ENCODE measurements around the gene WDTC1. TPM values are rescaled to one million over a fixed set of nuclear protein-coding genes. Genes with fewer than 3 reads are reported as not detected.
A peak's percentile ranks its signal among the peaks of the same experiment; 100 is the strongest.

WDTC1 gene
- total and polyA plus RNA-seq, 9 of the 15 experiments (the other 6 are each of a cell fraction or from before 2014, with no cell fraction given): 0.18 to 32.3 (median 8.8) TPM

GRCh38 chr1:27357281-27358037 lies 123.0 kb downstream of the WDTC1 start (continued):
- 0 out of 4 replicates have a peak, but pooled peaks of 1 of the 2 experiments have one; percentile 15 for TF ChIP-seq HDAC1 (IDR thresholded peaks at IDR 0.05)

Small RNAs within 50 kb of the gene (small RNA-seq; reads per million reads assigned to genes)
- gene RF00019: not detected
- gene RNU6-48P: not detected
- not detected for gene SNRPEP7

Other genes with a start within 250 kb of the WDTC1 start
Only the 7 nearest of the 9 such genes appear.
- 1.8 and 2.9 TPM in 2 replicates for gene SLC9A1, start 79.5 kb upstream of the WDTC1 start, total RNA-seq (2014; rRNA removed)
- 1.1 and 2.0 TPM in 2 replicates for gene SLC9A1, start 79.5 kb upstream of the WDTC1 start, total RNA-seq (2014; rRNA removed; fragmentation: Illumina TruSeq; extraction: Trizol)
- gene SLC9A1, start 79.5 kb upstream of the WDTC1 start, total RNA-seq (2015; rRNA removed; fragmentation: Illumina TruSeq; extraction: Trizol): 3.4 and 3.8 TPM in 2 replicates
- gene SLC9A1, start 79.5 kb upstream of the WDTC1 start, total RNA-seq (2021): 12.7 and 13.6 TPM in 2 replicates
- 1.5 and 4.5 TPM in 2 replicates for gene SLC9A1, start 79.5 kb upstream of the WDTC1 start, polyA plus RNA-seq (2011; rRNA removed)
- gene SLC9A1, start 79.5 kb upstream of the WDTC1 start, polyA plus RNA-seq (2014; fragmentation: Illumina TruSeq; extraction: Trizol): 14.4 and 16.6 TPM in 2 replicates
- 1 to 10 TPM in 1 of 2 experiments, under 1 TPM in 1; 0.59 to 1.0 TPM for gene SLC9A1, start 79.5 kb upstream of the WDTC1 start, polyA plus RNA-seq (2014; fragmentation: Nextera tagmentation; extraction: Ambion mirVana)
- gene SLC9A1, start 79.5 kb upstream of the WDTC1 start, polyA plus RNA-seq (2014; rRNA removed): 5.2 and 5.7 TPM in 2 replicates
- 36.0 and 43.6 TPM in 2 replicates for gene TMEM222, start 87.5 kb downstream of the WDTC1 start, total RNA-seq (2014; rRNA removed)
- 10.6 and 15.9 TPM in 2 replicates for gene TMEM222, start 87.5 kb downstream of the WDTC1 start, total RNA-seq (2014; rRNA removed; fragmentation: Illumina TruSeq; extraction: Trizol)
- 32.4 and 32.8 TPM in 2 replicates for gene TMEM222, start 87.5 kb downstream of the WDTC1 start, total RNA-seq (2015; rRNA removed; fragmentation: Illumina TruSeq; extraction: Trizol)
- 42.5 and 46.9 TPM in 2 replicates for gene TMEM222, start 87.5 kb downstream of the WDTC1 start, total RNA-seq (2021)
- gene TMEM222, start 87.5 kb downstream of the WDTC1 start, polyA plus RNA-seq (2011; rRNA removed): 32.2 and 51.8 TPM in 2 replicates
- gene TMEM222, start 87.5 kb downstream of the WDTC1 start, polyA plus RNA-seq (2014; fragmentation: Illumina TruSeq; extraction: Trizol): 48.0 and 57.0 TPM in 2 replicates
- 10 to 100 TPM in 1 of 2 experiments, 1 to 10 TPM in 1; 6.9 to 14.4 TPM for gene TMEM222, start 87.5 kb downstream of the WDTC1 start, polyA plus RNA-seq (2014; fragmentation: Nextera tagmentation; extraction: Ambion mirVana)
- 42.4 and 43.5 TPM in 2 replicates for gene TMEM222, start 87.5 kb downstream of the WDTC1 start, polyA plus RNA-seq (2014; rRNA removed)
- 3.9 and 4.7 TPM in 2 replicates for gene SYTL1, start 107.4 kb downstream of the WDTC1 start, total RNA-seq (2014; rRNA removed)
- gene SYTL1, start 107.4 kb downstream of the WDTC1 start, total RNA-seq (2014; rRNA removed; fragmentation: Illumina TruSeq; extraction: Trizol): 0.55 and 0.57 TPM in 2 replicates
- 1.7 and 2.2 TPM in 2 replicates for gene SYTL1, start 107.4 kb downstream of the WDTC1 start, total RNA-seq (2015; rRNA removed; fragmentation: Illumina TruSeq; extraction: Trizol)
- gene SYTL1, start 107.4 kb downstream of the WDTC1 start, total RNA-seq (2021): 6.0 and 9.3 TPM in 2 replicates
- 3.8 and 12.3 TPM in 2 replicates for gene SYTL1, start 107.4 kb downstream of the WDTC1 start, polyA plus RNA-seq (2011; rRNA removed)
- 0.91 and 1.9 TPM in 2 replicates for gene SYTL1, start 107.4 kb downstream of the WDTC1 start, polyA plus RNA-seq (2014; fragmentation: Illumina TruSeq; extraction: Trizol)
- gene SYTL1, start 107.4 kb downstream of the WDTC1 start, polyA plus RNA-seq (2014; fragmentation: Nextera tagmentation; extraction: Ambion mirVana): under 1 TPM; 0.04 to 0.27 TPM
- 5.9 and 8.6 TPM in 2 replicates for gene SYTL1, start 107.4 kb downstream of the WDTC1 start, polyA plus RNA-seq (2014; rRNA removed)
- 10.1 and 14.7 TPM in 2 replicates for gene MAP3K6, start 132.3 kb downstream of the WDTC1 start, total RNA-seq (2014; rRNA removed)
- 5.0 and 6.2 TPM in 2 replicates for gene MAP3K6, start 132.3 kb downstream of the WDTC1 start, total RNA-seq (2014; rRNA removed; fragmentation: Illumina TruSeq; extraction: Trizol)
- 7.6 and 9.5 TPM in 2 replicates for gene MAP3K6, start 132.3 kb downstream of the WDTC1 start, total RNA-seq (2015; rRNA removed; fragmentation: Illumina TruSeq; extraction: Trizol)
- 18.1 and 21.9 TPM in 2 replicates for gene MAP3K6, start 132.3 kb downstream of the WDTC1 start, total RNA-seq (2021)
- gene MAP3K6, start 132.3 kb downstream of the WDTC1 start, polyA plus RNA-seq (2011; rRNA removed): 4.7 and 13.2 TPM in 2 replicates
- 7.0 and 9.0 TPM in 2 replicates for gene MAP3K6, start 132.3 kb downstream of the WDTC1 start, polyA plus RNA-seq (2014; fragmentation: Illumina TruSeq; extraction: Trizol)
- gene MAP3K6, start 132.3 kb downstream of the WDTC1 start, polyA plus RNA-seq (2014; fragmentation: Nextera tagmentation; extraction: Ambion mirVana): 1 to 10 TPM in 1 of 2 experiments, under 1 TPM in 1; 0.99 to 1.5 TPM
- 8.2 and 12.9 TPM in 2 replicates for gene MAP3K6, start 132.3 kb downstream of the WDTC1 start, polyA plus RNA-seq (2014; rRNA removed)
- not detected in 2 replicates for gene FCN3, start 140.2 kb downstream of the WDTC1 start, total RNA-seq (2014; rRNA removed)
- gene FCN3, start 140.2 kb downstream of the WDTC1 start, total RNA-seq (2014; rRNA removed; fragmentation: Illumina TruSeq; extraction: Trizol): not detected in 2 replicates
- not detected in 2 replicates for gene FCN3, start 140.2 kb downstream of the WDTC1 start, total RNA-seq (2015; rRNA removed; fragmentation: Illumina TruSeq; extraction: Trizol)
- gene FCN3, start 140.2 kb downstream of the WDTC1 start, total RNA-seq (2021): 0.31 and 0.49 TPM in 2 replicates
- 0.15 TPM in 1 of 2 replicates, not detected in the other for gene FCN3, start 140.2 kb downstream of the WDTC1 start, polyA plus RNA-seq (2011; rRNA removed)
- not detected in 2 replicates for gene FCN3, start 140.2 kb downstream of the WDTC1 start, polyA plus RNA-seq (2014; fragmentation: Illumina TruSeq; extraction: Trizol)
- gene FCN3, start 140.2 kb downstream of the WDTC1 start, polyA plus RNA-seq (2014; fragmentation: Nextera tagmentation; extraction: Ambion mirVana): not detected
- not detected in 2 replicates for gene FCN3, start 140.2 kb downstream of the WDTC1 start, polyA plus RNA-seq (2014; rRNA removed)
- 0.29 and 0.45 TPM in 2 replicates for gene CD164L2, start 148.7 kb downstream of the WDTC1 start, total RNA-seq (2014; rRNA removed)
- gene CD164L2, start 148.7 kb downstream of the WDTC1 start, total RNA-seq (2014; rRNA removed; fragmentation: Illumina TruSeq; extraction: Trizol): 0.18 TPM in 1 of 2 replicates, not detected in the other
- 0.14 and 0.19 TPM in 2 replicates for gene CD164L2, start 148.7 kb downstream of the WDTC1 start, total RNA-seq (2015; rRNA removed; fragmentation: Illumina TruSeq; extraction: Trizol)
- 0.49 and 0.72 TPM in 2 replicates for gene CD164L2, start 148.7 kb downstream of the WDTC1 start, total RNA-seq (2021)
- 0.92 and 2.8 TPM in 2 replicates for gene CD164L2, start 148.7 kb downstream of the WDTC1 start, polyA plus RNA-seq (2011; rRNA removed)
- gene CD164L2, start 148.7 kb downstream of the WDTC1 start, polyA plus RNA-seq (2014; fragmentation: Illumina TruSeq; extraction: Trizol): 0.31 and 0.65 TPM in 2 replicates
- under 1 TPM in 1 of 2 experiments, not detected in 1; 0.08 TPM for gene CD164L2, start 148.7 kb downstream of the WDTC1 start, polyA plus RNA-seq (2014; fragmentation: Nextera tagmentation; extraction: Ambion mirVana)
- 0.63 and 0.91 TPM in 2 replicates for gene CD164L2, start 148.7 kb downstream of the WDTC1 start, polyA plus RNA-seq (2014; rRNA removed)
- 3.7 and 6.2 TPM in 2 replicates for gene GPR3, start 158.0 kb downstream of the WDTC1 start, total RNA-seq (2014; rRNA removed)
- gene GPR3, start 158.0 kb downstream of the WDTC1 start, total RNA-seq (2014; rRNA removed; fragmentation: Illumina TruSeq; extraction: Trizol): 2.9 and 3.4 TPM in 2 replicates
- 3.5 and 3.7 TPM in 2 replicates for gene GPR3, start 158.0 kb downstream of the WDTC1 start, total RNA-seq (2015; rRNA removed; fragmentation: Illumina TruSeq; extraction: Trizol)
- 10.9 and 11.0 TPM in 2 replicates for gene GPR3, start 158.0 kb downstream of the WDTC1 start, total RNA-seq (2021)
- gene GPR3, start 158.0 kb downstream of the WDTC1 start, polyA plus RNA-seq (2011; rRNA removed): 8.2 and 19.3 TPM in 2 replicates
- 10.1 and 11.6 TPM in 2 replicates for gene GPR3, start 158.0 kb downstream of the WDTC1 start, polyA plus RNA-seq (2014; fragmentation: Illumina TruSeq; extraction: Trizol)
- under 1 TPM; 0.24 to 0.59 TPM for gene GPR3, start 158.0 kb downstream of the WDTC1 start, polyA plus RNA-seq (2014; fragmentation: Nextera tagmentation; extraction: Ambion mirVana)
- gene GPR3, start 158.0 kb downstream of the WDTC1 start, polyA plus RNA-seq (2014; rRNA removed): 11.5 and 14.9 TPM in 2 replicates

Measured in K562 (cell line).